Caki2 (cell line): ENCODE measurements around the gene AAMP. TPM values are rescaled to one million over a fixed set of nuclear protein-coding genes. Genes with fewer than 3 reads are reported as not detected.

ENCODE experiments used
- DNase-seq: peaks from one replicate; pipeline ENCODE4 v3.0.0-alpha.2; 2015; ENCODE audit warnings: low read depth
- in situ Hi-C: cut with HindIII; loops from 2 replicates; pipeline ENCODE4 v1.10.0; 2016; ENCODE audit warnings: low sequenced_read_pairs, low pct_unique_long_range_greater_than_20kb, mixed read lengths
- total RNA-seq: library from RNA; depleted of rRNA; stranded (reverse); fragments of >200 nt; shearing (Covaris generic); gene quantifications from 2 replicates; pipeline ENCODE4 v1.2.3, GENCODE V29; 2014; ENCODE audit warnings: low replicate concordance

Gene AAMP
- total RNA-seq, 1 experiment from 2014 or later = 130 TPM

GRCh38 chr2:218244204-218244603 is 25.7 kb downstream of the AAMP start:
- no peak for DNase-seq
- in situ Hi-C loops = no loop called here

DNA sequence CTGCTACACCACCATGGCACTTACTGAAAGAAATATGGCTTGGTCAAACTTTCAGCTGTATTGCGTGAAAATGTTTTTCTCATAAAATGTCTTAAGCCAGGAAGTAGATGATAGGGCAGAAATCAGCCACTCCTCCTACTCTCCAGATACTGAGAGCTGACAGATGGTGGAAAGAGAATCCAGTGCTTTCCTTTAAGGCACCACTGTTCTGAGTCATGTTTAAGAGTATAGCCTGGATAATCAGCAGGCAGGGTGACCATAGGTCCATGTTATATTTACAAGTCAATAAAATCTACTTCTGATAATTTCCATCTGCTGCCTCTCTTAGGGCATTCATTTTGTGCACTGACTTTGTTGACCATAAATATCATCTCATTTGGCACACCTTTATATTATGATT is 31.1 kb downstream of the AAMP start:
- in situ Hi-C loops = no loop called here
- no peak for DNase-seq

DNA sequence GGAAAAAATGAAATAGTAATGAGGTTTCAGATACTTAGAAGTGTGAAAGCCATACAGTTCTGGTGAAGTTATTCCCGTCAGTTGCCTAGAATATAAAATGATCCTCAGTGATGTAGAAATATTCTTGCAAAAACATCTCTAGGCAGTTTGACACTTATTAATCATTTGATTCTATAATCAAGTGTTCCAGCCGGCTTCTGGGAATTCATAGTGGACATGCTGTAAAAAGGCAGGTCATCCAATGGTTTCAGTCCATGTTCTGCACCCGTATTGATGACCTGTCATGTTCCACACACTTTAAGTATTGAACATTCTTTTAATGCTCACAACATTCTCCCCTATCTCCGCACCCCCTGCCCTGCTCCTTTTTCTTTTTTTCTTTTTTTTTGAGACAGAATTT is 33.1 kb downstream of the AAMP start:
- DNase-seq = no peak
- in situ Hi-C loops = no loop called here

GRCh38 chr2:218235017-218235416 is 34.9 kb downstream of the AAMP start:
- in situ Hi-C loops = no loop called here
- DNase-seq = no peak

- no peak for DNase-seq
- in situ Hi-C loops = no loop called here
These were observed 35.4 kb downstream of the AAMP start for GRCh38 chr2:218234521-218234920.

DNA sequence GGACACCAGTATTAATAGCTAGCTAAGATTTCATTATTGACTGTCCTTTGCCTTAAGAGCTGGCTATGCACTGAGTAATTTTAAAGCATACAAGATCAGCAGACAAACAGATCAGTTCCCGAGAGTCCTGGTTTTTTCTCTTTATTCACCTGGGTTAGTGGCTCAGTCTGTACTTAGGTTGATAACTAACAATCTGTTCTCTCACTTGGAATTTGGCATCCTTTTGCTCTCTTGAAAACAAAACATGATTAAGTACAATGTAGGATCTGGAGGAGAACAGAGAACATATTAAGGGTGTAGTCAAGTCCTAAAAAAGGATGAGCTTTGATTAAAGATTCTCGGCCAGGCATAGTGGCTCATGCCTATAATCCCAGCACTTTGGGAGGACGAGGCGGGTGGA is 36.4 kb downstream of the AAMP start:
- in situ Hi-C loops = no loop called here
- DNase-seq = no peak

- DNase-seq = peak; percentile 98
- in situ Hi-C loops = no loop called here
These were observed 39.1 kb downstream of the AAMP start for GRCh38 chr2:218230882-218231281.

DNA sequence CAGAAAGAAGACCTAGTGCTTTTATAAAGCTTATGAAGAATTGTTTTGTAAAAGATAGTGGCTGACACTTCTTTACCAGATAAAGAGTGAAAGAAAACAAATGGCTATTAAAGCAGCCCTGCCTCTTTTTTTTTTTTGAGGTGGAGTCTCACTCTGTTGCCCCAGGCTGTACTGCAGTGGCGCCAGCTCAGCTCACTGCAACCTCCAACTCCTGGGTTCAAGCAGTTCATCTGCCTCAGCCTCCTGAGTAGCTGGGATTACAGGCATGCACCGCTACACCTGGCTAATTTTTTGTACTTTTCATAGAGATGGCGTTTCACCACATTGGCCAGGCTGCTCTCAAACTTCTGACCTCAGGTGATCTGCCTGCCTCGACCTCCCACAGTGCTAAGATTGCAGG is 40.1 kb downstream of the AAMP start:
- DNase-seq = peak; percentile 73
- in situ Hi-C loops = no loop called here

- DNase-seq = peak; percentile 32
- in situ Hi-C loops = no loop called here
These were observed 40.7 kb downstream of the AAMP start for GRCh38 chr2:218229239-218229638.

- in situ Hi-C loops = no loop called here
These were observed 41.4 kb downstream of the AAMP start for GRCh38 chr2:218228366-218229090.

DNA sequence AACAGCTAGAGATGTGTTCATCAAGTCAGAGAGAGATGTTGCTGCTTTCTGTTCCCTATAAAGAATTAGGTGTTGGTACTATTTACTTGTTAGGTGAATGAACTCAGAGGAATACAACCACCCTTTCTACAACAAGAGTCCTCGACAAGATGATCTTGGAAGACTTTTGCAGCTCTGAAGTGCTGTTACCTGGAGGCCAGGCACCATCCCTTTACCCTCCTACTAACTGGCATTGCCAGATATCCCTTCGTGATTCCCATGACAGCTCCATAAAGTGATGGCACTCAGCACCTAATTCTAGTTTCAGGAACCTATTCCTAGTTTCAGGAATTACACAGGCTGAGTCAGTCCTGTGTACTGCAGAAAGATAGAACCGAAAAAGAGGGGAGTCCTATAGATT is 43.0 kb downstream of the AAMP start:
- in situ Hi-C loops = no loop called here
- DNase-seq = no peak

More at GRCh38 chr2:218228366-218229090, 41.4 kb downstream of the AAMP start:
- DNase-seq = no peak

DNA sequence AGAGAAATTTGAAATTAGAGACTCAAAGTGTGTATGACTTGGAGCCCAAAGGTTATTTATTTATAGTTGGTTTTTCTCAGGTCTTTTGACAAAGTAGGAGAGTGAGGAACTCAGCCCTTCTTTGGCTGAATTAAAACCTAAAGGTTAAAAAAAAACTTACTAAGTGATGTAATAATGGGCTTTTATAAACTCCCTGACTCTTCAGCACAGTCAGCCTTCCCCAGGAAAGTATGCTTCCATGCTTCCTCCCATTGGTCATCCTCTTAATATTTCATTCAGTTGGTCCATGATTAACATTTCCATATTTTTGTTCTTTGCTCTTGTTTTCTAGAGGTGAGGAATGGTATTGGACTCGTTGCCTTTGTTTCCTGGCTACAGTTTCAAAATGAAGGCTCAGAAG is 45.8 kb downstream of the AAMP start:
- in situ Hi-C loops = no loop called here
- DNase-seq = no peak

GRCh38 chr2:218223046-218223445 is 46.9 kb downstream of the AAMP start:
- in situ Hi-C loops = no loop called here
- peak; percentile 59 for DNase-seq

GRCh38 chr2:218221000-218221399 is 48.9 kb downstream of the AAMP start:
- in situ Hi-C loops = no loop called here

DNA sequence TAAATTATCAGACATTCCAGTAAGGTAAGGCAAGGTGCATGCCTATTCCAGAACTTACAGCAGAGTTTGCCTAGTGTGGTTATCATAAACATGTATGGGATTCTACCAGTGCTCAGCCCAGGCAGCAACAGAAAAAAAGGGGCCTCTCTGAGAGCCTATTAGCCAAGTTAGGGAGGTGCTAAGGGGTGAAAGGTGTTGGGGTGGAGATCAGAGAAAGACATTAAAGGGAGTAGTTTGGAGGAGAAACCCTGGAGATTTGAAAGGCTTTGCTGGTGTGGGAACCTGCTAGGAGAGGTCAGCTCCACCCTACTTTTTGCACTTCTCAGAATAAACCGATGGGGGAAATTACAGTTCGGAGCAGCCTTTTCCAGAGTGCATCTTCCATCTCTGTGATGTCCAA is 50.0 kb downstream of the AAMP start:
- no peak for DNase-seq
- in situ Hi-C loops = no loop called here

More at GRCh38 chr2:218221000-218221399, 48.9 kb downstream of the AAMP start:
- no peak for DNase-seq

GRCh38 chr2:218218268-218219185 is 51.4 kb downstream of the AAMP start:
- no peak for DNase-seq

GRCh38 chr2:218217360-218218267 is 52.3 kb downstream of the AAMP start:
- DNase-seq = peak; percentile 30
- in situ Hi-C loops = no loop called here

More at GRCh38 chr2:218218268-218219185, 51.4 kb downstream of the AAMP start:
- in situ Hi-C loops = no loop called here

- in situ Hi-C loops = no loop called here
- DNase-seq = peak; percentile 86
These were observed 53.1 kb downstream of the AAMP start, which contains the start of gene ARPC2 for GRCh38 chr2:218216674-218217359. Gene ARPC2, plus strand, starts transcription at chr2:218217189. Its CDS starts 282 bp downstream, at chr2:218217471.
